Measurements from ENCODE around the gene TEKTIP1.

The TEKTIP1 gene

GRCh38 chr19:3544742-3545668, 6.0 kb downstream of the TEKTIP1 start:
- Histone ChIP-seq H3K4me3 (ENCODE audit: low read depth, low read length, poor library complexity, severe bottlenecking) (no peak overlapping the region), H3K27ac (ENCODE audit: low read depth, low read length, poor library complexity, severe bottlenecking) (no peak overlapping the region), H3F3A (ENCODE audit: insufficient read depth, low read length) (no peaks in the 10 kb centered on the region), H3K36me3 (ENCODE audit: insufficient read depth, low read length) (peaks cover 33% of the 10 kb centered on the region), H3K9me2 (ENCODE audit: low read depth, low read length) (no peaks in the 10 kb centered on the region), H3K4me2 (ENCODE audit: low read length) (peak overlapping the region; percentile 56; the same call in 1 of the 2 replicates), H3K27me3 (ENCODE audit: insufficient read depth, low read length) (no peaks in the 10 kb centered on the region), H3K9me3 (ENCODE audit: low read length) (no peaks in the 10 kb centered on the region), H4K20me1 (ENCODE audit: insufficient read depth, low read length) (no peaks in the 10 kb centered on the region), H3K79me2 (ENCODE audit: insufficient read depth, low read length) (no peaks in the 10 kb centered on the region), H3K9ac (ENCODE audit: low read length) (no peak overlapping the region; the same call in 1 of the 2 replicates), H2AFZ (ENCODE audit: low read length) (no peak overlapping the region), H3K4me1 (ENCODE audit: insufficient read depth, low read length, severe bottlenecking) (peaks cover 9% of the 10 kb centered on the region)
- TF ChIP-seq EZH2 (IDR thresholded peaks at IDR 0.05; ENCODE audit: borderline replicate concordance, low read length) (no peak), CTCF (IDR thresholded peaks at IDR 0.05; ENCODE audit: low read length) (peak; percentile 95)

DNA sequence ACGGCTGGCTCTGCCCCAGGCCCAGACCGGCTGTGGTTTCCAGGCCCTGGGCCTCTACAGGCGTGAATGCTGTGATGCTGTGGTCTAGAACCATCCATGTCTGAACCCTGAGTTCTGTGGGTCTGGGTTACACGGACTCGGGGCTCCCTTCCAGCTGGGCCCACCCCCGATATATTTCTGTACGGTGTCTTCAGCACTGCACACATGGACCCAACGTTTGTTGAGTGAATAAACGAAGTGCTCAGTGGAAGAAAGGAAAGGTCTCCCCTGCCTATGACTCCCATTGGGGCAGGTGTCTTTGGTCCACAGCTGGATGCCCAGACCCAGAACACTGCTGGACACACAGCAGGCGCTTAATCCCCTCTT, 6.7 kb downstream of the TEKTIP1 start:
- Histone ChIP-seq H3K79me2 (ENCODE audit: insufficient read depth, low read length) (no peaks in the 10 kb centered on the region), H3K4me2 (ENCODE audit: low read length) (no peak overlapping the region), H3K27ac (ENCODE audit: low read depth, low read length, poor library complexity, severe bottlenecking) (no peak overlapping the region), H3K4me3 (ENCODE audit: low read depth, low read length, poor library complexity, severe bottlenecking) (no peak overlapping the region), H3K36me3 (ENCODE audit: insufficient read depth, low read length) (peaks cover 34% of the 10 kb centered on the region), H3K27me3 (ENCODE audit: insufficient read depth, low read length) (no peaks in the 10 kb centered on the region), H3K9me2 (ENCODE audit: low read depth, low read length) (no peaks in the 10 kb centered on the region), H3K4me1 (ENCODE audit: insufficient read depth, low read length, severe bottlenecking) (peaks cover 9% of the 10 kb centered on the region), H3K9ac (ENCODE audit: low read length) (no peak overlapping the region), H2AFZ (ENCODE audit: low read length) (no peak overlapping the region), H4K20me1 (ENCODE audit: insufficient read depth, low read length) (no peaks in the 10 kb centered on the region), H3F3A (ENCODE audit: insufficient read depth, low read length) (no peaks in the 10 kb centered on the region), H3K9me3 (ENCODE audit: low read length) (no peaks in the 10 kb centered on the region)
- TF ChIP-seq CTCF (IDR thresholded peaks at IDR 0.05; ENCODE audit: low read length), result no peak

GRCh38 chr19:3546119-3546518, 7.1 kb downstream of the TEKTIP1 start:
- Histone ChIP-seq H3K27ac (ENCODE audit: low read depth, low read length, poor library complexity, severe bottlenecking) (no peak overlapping the region), H3K79me2 (ENCODE audit: insufficient read depth, low read length) (no peaks in the 10 kb centered on the region), H3K4me1 (ENCODE audit: insufficient read depth, low read length, severe bottlenecking) (peaks cover 9% of the 10 kb centered on the region), H3K4me3 (ENCODE audit: low read depth, low read length, poor library complexity, severe bottlenecking) (no peak overlapping the region), H2AFZ (ENCODE audit: low read length) (no peak overlapping the region), H3K9me3 (ENCODE audit: low read length) (no peaks in the 10 kb centered on the region), H4K20me1 (ENCODE audit: insufficient read depth, low read length) (no peaks in the 10 kb centered on the region), H3F3A (ENCODE audit: insufficient read depth, low read length) (no peaks in the 10 kb centered on the region), H3K9ac (ENCODE audit: low read length) (no peak overlapping the region), H3K4me2 (ENCODE audit: low read length) (no peak overlapping the region), H3K36me3 (ENCODE audit: insufficient read depth, low read length) (peaks cover 39% of the 10 kb centered on the region), H3K9me2 (ENCODE audit: low read depth, low read length) (no peaks in the 10 kb centered on the region), H3K27me3 (ENCODE audit: insufficient read depth, low read length) (no peaks in the 10 kb centered on the region)
- TF ChIP-seq EZH2 (IDR thresholded peaks at IDR 0.05; ENCODE audit: borderline replicate concordance, low read length) (no peak), CTCF (IDR thresholded peaks at IDR 0.05; ENCODE audit: low read length) (no peak)
